ENCODE results near the gene GRAMD2A.
A peak's percentile ranks its signal among the peaks of the same experiment; 100 is the strongest.

The GRAMD2A gene

GRCh38 chr15:72128359-72128758 is 69.2 kb downstream of the GRAMD2A start:
- DNase-seq, result no peak

DNA sequence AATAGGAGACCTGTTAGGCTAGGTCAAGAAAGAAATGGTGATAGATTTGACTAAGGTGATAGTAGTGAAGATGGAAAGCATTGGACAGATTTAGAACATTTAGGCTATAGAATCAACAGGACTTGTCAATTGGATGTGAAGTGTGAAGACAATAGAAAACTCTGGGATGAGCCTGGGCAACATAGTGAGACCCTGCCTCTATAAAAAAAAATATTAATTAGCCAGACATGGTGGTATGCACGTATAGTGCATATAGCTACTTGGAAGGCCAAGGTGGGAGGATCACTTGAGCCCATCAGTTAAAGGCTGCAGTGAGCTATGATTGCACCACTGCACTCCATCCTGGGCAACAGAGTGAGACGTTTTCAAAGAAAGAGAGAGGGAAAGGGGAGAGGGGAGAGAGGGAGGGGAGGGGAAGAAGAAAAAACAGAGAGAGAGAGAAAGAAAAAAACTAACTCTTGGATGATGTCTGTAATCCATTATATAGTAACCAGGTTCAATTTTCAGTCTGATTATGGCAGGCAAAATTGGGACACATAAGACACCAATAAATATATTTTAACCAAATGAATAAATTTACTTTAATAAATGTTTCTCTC is 69.8 kb downstream of the GRAMD2A start:
- no peak for DNase-seq

DNA sequence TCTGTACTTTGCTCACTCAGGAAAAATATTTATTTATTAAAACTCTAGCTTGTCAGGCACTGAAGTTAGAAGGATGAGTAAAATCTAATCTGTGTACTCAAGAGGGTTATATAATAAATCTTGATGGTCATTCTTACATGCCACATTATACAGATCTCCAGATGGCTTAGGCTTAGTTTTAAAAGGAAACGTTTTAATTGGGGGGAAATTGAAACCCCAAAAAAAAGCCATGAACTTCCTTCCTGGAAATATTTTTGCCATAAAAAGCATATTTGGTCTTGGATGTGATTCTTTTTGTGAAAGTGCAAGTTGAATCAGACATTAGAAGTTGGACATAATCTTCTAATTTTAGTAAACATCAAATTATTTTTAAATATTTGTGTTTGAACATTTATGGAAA is 73.4 kb downstream of the GRAMD2A start:
- no peak for DNase-seq

DNA sequence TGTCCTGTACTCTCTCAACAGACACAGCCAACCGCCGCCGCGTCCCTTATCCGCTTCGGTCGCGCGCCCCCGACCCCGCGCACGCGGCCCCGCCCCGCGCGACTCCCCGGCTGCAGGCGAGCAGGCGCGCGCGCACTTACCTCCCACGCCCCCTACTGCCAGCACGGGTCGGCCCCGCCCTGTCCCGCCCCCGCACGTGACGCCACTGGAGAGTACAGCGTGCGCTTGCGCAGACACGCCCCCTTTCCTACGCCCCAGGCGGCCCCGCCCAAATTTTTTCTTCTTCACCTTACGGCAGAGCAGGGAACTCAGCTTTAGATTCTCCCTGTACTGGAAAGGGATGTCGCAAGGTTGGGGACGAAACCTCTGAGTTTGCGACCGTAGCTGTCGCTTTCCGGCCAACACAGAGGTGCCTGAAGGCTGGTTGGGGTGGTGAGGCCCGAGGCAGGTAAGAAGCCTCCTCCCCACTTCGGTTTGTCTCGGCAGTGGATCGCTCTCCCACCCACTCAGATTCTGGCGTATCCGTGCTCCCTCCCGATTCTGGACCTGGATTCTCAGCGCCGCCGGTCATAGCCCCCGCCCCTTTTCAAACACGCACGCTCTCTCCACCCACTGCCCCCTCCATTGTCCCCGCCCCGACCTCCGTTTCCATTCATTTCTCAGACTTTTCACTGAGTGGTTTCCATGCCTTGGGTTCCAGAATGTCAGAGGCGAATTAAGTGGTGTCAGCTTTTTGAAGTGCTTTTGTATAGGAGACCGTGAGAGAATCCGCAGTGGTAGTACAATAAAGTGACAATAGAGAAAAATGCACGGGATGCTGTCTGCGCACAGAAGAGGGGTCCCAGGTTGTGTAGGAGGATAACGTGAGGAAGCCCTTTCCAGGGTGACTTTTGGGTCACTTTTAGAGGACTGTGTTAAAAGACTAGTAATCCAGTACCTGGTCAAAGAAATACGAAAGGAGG is 79.3 kb downstream of the GRAMD2A start, which contains the start of the genes MYO9A and SENP8:
Gene MYO9A, minus strand, starts transcription at position 134 of the 962 bp plus-strand sequence. CDS start 71,587 bp downstream, outside the sequence.
Gene SENP8, plus strand, starts transcription at position 387 of the 962 bp plus-strand sequence. CDS start 21,221 bp downstream, outside the sequence.
- DNase-seq, result peak; percentile 91

DNA sequence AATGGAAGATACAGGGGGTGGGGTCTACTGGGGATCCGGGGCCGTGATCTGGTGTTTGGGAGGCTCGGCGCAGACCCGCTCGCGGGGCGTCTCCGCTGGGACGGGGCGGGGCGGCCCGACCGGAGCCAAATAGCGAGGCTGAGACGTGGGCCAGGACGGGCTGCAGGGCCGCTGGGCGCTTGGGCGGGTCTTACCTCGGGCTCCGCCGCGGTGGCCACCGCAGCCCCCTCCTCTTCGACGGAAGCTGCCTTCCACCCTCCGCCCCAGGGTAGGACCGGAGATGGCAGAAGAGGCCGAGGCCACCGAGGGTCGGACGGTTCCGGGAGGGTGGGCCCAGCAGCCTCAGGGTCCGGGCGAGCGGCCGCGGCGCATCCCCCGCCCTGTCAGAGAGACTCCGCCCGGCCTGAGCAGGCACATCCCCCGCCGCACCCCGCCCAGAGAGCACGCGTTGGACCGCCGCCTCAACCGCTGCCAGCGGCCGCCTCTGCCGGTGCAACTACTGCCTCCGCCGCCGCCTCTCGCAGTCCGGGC is 80.0 kb downstream of the GRAMD2A start:
- DNase-seq, result no peak

- DNase-seq, result no peak
Observed at GRCh38 chr15:72116731-72117485, 80.7 kb downstream of the GRAMD2A start.

GRCh38 chr15:72113347-72114031 is 84.1 kb downstream of the GRAMD2A start:
- no peak for DNase-seq

GRCh38 chr15:72112805-72113204 is 84.8 kb downstream of the GRAMD2A start:
- DNase-seq, result no peak

DNA sequence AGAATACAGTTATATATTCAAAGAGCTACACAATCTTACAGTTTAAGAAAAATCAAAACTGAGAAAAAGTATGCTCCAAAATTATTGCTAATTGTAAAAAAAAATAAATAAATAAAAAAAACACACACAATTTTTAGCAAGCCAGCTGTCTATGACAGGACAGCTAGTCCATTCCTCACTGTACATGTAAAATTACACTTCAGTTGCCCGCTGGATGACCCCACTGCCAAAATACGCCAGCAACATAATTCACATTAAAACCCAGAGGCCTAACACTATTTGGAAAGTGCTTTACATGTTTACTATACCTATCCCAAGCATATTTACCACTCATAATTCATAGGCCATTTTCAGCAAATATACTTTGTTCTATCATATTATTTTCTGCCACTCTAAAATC is 85.5 kb downstream of the GRAMD2A start:
- no peak for DNase-seq

DNA sequence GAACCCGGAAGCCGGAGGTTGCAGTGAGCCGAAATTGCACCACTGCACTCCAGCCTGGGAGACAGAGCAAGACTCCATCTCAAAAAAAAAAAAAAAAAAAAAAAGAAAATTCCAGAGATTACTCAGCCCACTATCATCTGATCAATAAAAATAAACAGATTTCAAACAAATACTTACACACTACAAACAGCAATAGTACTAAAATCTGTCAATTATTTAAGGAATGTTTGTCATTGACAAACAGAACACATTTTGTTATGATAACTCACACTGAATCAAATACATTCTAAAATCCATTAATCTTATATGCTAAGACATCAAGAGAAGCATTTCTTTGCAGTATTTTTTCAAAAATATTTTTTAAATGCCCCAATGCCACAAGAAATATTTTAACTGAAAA is 87.2 kb downstream of the GRAMD2A start:
- DNase-seq, result no peak
